ENCODE results near the gene ST6GALNAC4.

The ST6GALNAC4 gene

GRCh38 chr9:127916720-127917581 is at the start of gene ST6GALNAC4:
Gene ST6GALNAC4, minus strand, starts transcription at chr9:127917041. Its CDS starts 622 bp downstream, at chr9:127916419.
- peak; percentile 90 for DNase-seq (ENCODE audit: low read depth)

- no peak for DNase-seq (ENCODE audit: low read depth)
Measured at GRCh38 chr9:127965953-127966352, 49.1 kb upstream of the ST6GALNAC4 start.

GRCh38 chr9:127963359-127964064 is 46.7 kb upstream of the ST6GALNAC4 start:
- no peak for DNase-seq (ENCODE audit: low read depth)

- no peak for DNase-seq (ENCODE audit: low read depth)
Measured at GRCh38 chr9:127963041-127963358, 46.2 kb upstream of the ST6GALNAC4 start.

- DNase-seq (ENCODE audit: low read depth), result no peak
Measured at GRCh38 chr9:127962278-127962677, 45.4 kb upstream of the ST6GALNAC4 start.

- no peak for DNase-seq (ENCODE audit: low read depth)
Measured at GRCh38 chr9:127961613-127962155, 44.8 kb upstream of the ST6GALNAC4 start.

GRCh38 chr9:127961155-127961490 is 44.3 kb upstream of the ST6GALNAC4 start:
- no peak for DNase-seq (ENCODE audit: low read depth)

GRCh38 chr9:127960410-127961154 is 43.7 kb upstream of the ST6GALNAC4 start:
- no peak for DNase-seq (ENCODE audit: low read depth)

- no peak for DNase-seq (ENCODE audit: low read depth)
Measured at GRCh38 chr9:127959841-127960409, 43.1 kb upstream of the ST6GALNAC4 start.

GRCh38 chr9:127959398-127959797 is 42.6 kb upstream of the ST6GALNAC4 start:
- DNase-seq (ENCODE audit: low read depth), result no peak

GRCh38 chr9:127958728-127959127 is 41.9 kb upstream of the ST6GALNAC4 start:
- no peak for DNase-seq (ENCODE audit: low read depth)

- peak; percentile 57 for DNase-seq (ENCODE audit: low read depth)
Measured at GRCh38 chr9:127955294-127956015, 38.6 kb upstream of the ST6GALNAC4 start.

GRCh38 chr9:127954831-127955293 is 38.0 kb upstream of the ST6GALNAC4 start:
- no peak for DNase-seq (ENCODE audit: low read depth)

GRCh38 chr9:127953768-127954505 is 37.1 kb upstream of the ST6GALNAC4 start:
- DNase-seq (ENCODE audit: low read depth), result no peak

- no peak for DNase-seq (ENCODE audit: low read depth)
Measured at GRCh38 chr9:127953154-127953553, 36.3 kb upstream of the ST6GALNAC4 start.

GRCh38 chr9:127950513-127951289 is 33.9 kb upstream of the ST6GALNAC4 start:
- no peak for DNase-seq (ENCODE audit: low read depth)

- DNase-seq (ENCODE audit: low read depth), result no peak
Measured at GRCh38 chr9:127949827-127950512, 33.1 kb upstream of the ST6GALNAC4 start.

GRCh38 chr9:127947841-127948710 is 31.2 kb upstream of the ST6GALNAC4 start:
- DNase-seq (ENCODE audit: low read depth), result no peak

All from ELR (cell line).